Measurements from ENCODE around the gene SMIM14.
"Not testable (repeated sequence)": the region's sequence is repeated elsewhere in the genome, so short reads cannot be mapped to it uniquely, and the experiment has no call there.

SMIM14 gene

GRCh38 chr4:39638354-39639239 lies at the start of gene SMIM14:
TSS of gene SMIM14 (minus strand) at chr4:39638865. CDS start at chr4:39605145, 33,720 bp downstream.
- DNase-seq: peak; percentile 98

- peak; percentile 55 for DNase-seq
Measured at GRCh38 chr4:39687014-39687413, 48.3 kb upstream of the SMIM14 start.

DNA sequence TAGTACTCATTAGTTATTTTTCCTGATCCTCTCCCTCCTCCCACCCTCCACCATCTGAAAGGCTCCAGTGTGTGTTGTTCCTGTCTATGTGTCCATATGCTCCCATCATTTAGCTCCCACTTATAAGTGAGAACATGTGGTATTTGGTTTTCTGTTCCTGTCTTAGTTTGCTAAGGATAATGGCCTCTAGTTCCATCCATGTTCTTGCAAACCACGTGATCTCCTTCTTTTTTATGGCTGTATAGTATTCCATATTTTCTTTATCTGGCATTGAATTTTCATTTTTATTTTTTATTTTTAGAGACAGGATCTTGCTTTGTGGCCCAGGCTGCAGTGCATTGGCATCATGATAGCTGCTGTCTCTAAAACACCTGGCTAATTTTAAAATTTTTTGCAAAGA lies 47.3 kb upstream of the SMIM14 start:
- no peak for DNase-seq

GRCh38 chr4:39682138-39682537 lies 43.5 kb upstream of the SMIM14 start:
- DNase-seq: peak; percentile 29

DNA sequence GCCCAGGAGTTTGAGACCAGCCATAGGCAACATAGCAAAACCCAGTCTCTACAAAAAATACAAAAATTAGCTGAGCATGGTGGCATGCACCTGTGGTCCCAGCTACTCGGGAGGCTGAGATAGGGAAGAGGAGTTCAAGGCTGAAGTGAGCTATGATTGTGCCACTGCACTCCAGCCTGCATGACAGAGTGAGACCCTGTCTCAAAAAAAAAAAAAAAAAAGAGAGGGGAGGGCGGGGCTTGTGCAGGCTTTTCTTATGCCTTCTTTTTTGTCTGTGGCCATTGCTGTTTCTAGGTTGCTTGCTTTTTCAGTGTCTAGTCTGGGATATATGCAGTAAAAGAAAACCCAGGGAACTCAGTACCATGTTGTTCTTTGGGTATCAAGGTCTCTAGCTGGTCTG lies 42.3 kb upstream of the SMIM14 start:
- not testable (repeated sequence) for DNase-seq

DNA sequence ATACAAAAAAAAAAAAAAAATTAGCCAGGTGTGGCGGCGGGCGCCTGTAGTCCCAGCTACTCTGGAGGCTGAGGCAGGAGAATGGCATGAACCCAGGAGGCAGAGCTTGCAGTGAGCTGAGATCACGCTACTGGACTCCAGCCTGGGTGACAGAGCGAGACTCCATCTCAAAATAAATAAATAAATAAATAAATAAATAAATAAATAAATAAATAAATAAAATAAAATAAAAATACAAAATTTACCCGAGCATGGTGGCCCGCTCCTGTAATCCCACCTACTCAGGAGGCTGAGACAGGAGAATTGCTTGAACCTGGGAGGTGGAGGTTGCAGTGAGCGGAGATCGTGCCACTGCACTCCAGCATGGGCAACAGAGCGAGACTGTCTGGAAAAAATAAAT lies 37.0 kb upstream of the SMIM14 start:
- DNase-seq: not testable (repeated sequence)

GRCh38 chr4:39670296-39670695 lies 31.6 kb upstream of the SMIM14 start:
- DNase-seq: not testable (repeated sequence)

DNA sequence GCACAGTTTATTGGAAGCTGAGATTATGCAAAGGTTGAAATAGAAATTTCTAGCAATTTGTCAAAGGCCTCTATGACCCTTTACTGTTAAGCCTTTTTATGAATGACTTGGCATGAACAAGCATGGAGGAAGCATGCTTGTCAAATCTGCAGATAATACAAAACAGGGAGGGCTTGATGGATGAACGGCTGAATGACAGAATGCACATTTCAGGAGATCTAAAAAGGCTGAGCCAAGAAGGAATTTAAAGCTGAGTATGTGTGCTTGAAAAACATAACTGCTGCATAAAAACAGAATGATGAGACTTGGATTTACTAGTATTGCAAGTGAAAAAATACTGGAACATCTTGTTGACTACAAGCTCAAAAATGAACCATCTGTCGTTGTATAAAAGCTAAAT lies 30.2 kb upstream of the SMIM14 start:
- DNase-seq: no peak

GRCh38 chr4:39667706-39668105 lies 29.0 kb upstream of the SMIM14 start:
- no peak for DNase-seq

- DNase-seq: no peak
Measured at GRCh38 chr4:39664828-39665731, 26.4 kb upstream of the SMIM14 start.

DNA sequence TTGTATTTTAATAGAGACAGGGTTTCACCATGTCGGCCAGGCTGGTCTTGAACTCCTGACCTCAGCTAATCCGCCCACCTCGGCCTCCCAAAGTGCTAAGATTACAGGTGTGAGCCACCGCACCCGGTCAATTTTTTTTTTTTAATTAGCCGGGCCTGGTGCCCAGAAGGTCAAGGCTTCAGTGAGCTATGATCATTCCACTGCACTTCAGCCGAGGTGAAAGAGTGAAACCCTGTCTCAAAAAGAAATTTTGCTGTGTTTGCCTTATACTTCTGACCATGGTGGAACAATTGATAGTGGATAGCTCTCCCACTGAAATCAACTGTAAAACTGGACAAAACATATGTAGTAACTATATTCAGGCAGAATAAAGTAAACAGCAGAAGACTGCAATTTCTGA lies 24.0 kb upstream of the SMIM14 start:
- DNase-seq: no peak

- DNase-seq: no peak
Measured at GRCh38 chr4:39660757-39661156, 22.1 kb upstream of the SMIM14 start.

GRCh38 chr4:39660045-39660444 lies 21.4 kb upstream of the SMIM14 start:
- DNase-seq: no peak

DNA sequence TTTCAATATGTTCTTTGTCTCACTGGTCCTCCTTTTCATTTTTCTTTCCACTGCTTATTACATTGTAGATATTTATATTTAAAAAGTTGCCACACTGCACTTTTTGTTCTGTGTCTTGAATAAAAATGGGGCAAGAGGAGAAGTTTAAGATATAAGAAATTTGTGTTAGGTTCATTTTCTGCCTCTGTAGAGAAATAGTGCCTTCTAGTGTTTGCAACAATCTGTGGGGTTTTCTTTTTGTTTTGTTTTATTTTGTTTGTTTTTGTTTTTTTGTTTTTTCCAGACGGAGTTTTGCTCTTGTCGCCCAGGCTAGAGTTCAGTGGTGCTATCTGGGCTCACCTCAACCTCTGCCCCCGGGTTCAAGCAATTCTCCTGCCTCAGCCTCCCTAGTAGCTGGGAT lies 20.1 kb upstream of the SMIM14 start:
- DNase-seq: peak; percentile 19

DNA sequence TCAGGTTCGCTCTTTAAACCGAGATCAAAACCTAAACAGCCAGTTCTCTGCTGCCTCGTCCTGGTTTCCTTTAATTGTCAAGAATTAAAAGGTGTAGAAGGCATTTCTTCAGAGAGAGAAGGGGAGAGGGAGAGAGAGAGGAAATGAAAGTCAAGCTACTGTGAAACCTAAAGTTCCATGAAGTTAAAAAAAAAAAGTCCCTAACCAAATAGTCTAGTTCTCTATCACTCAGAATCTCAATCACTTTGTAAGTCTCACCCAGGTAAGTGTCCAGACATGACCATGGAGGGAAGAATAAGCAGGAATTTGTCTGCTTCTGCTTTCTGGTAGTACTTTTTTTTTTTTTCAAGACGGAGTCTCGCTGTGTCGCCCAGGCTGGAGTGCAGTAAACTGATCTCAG lies 18.8 kb upstream of the SMIM14 start:
- DNase-seq: no peak

- DNase-seq: not testable (repeated sequence)
Measured at GRCh38 chr4:39656638-39657037, 18.0 kb upstream of the SMIM14 start.

DNA sequence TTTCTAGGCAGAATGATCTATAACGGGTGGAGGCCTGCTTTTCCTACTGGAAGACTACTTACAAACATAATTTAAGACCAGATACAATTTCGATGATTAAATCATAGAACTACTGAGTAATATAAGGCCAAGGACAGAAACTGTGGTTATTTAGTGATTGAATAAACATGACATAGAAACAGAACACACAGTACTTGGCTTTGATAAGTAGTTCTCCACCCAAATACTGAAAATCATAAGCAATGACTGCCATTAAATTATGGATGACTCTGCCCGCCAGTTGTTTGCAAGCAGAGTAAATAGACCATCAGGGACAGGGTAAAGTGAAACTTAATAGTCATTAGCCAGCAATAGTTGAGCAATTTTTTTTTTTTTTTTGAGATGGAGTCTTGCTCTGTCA lies 17.2 kb upstream of the SMIM14 start:
- DNase-seq: no peak

DNA sequence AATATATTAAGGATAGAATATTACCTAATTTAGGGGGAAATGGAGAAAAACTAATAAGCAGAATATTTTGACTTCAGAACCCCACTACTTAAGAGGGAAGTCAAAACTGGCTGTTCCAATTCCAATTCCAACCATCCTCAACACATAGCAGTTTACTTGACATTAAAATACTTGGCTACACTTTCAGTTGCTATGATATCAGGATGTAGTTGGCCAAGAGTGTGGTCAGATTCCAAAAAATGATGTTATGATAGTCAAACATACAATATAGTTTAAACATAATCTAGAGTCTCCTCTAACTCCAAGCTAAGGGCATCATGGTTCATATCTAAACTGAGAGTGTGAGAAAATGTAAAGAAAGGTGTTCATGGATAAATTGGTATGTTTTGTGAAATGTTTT lies 16.5 kb upstream of the SMIM14 start:
- no peak for DNase-seq

- DNase-seq: not testable (repeated sequence)
Measured at GRCh38 chr4:39651586-39651985, 12.9 kb upstream of the SMIM14 start.

- no peak for DNase-seq
Measured at GRCh38 chr4:39649639-39650265, 11.1 kb upstream of the SMIM14 start.

DNA sequence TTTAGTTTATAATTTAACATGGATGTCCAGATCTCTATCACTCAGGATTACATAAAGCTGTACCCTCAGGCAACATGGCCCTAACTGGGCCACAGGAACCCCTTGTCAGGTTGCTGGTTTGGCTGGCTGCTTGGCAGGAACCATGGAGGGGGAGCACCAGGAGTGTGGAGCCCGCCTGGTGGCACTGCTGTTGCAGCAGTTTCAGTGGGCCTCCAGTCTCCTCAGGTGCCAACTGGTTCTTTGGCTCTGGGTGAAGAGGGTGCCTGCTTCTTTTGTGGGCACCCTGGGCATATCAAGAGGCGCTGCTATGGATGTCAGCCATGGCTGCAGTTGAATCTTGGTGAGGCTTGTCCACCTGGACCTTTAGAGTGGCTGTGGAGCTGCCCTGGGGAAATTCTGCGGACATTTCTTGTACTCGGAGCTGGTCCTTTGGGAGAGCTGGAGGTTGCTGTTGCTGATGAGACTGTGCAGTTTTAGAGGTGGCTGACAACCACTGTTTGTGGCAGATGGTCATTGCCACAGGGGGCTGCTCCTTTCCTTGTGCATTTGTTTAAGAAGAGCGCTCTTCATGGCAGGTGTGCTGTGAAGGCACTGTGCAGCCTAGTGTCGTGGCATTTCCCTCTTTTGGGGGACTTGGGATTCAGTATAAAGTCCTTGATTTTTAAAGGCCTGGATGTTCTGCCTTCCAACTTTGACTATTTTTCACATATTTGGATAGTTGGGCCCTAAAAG lies 10.3 kb upstream of the SMIM14 start:
- no peak for DNase-seq

DNA sequence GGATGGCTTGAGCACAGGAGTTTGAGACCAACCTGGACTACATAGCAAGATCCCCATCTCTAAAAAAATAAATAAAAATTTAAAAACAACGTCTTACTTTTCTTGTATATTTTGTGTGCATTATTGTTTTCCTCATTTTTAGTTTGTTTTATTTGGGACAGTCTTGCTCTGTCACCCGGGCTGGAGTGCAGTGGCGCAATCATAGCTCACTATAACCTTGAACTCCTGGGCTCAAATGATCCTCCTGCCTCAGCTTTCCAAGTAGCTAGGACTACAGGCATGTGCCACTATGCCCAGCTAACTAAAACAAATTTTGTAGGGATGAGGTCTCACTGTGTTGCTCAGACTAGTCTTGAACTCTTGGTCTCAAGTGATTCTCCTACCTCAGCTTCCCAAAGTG lies 9.5 kb upstream of the SMIM14 start:
- no peak for DNase-seq
